Suppressor macrophage treated with lipopolysaccharide for 4 hours (primary cell): ENCODE results near the gene TTC9B.
"Not testable (repeated sequence)": the region's sequence is repeated elsewhere in the genome, so short reads cannot be mapped to it uniquely, and the experiment has no call there.

Experiments used
- DNase-seq: peaks from one replicate; pipeline ENCODE4 v3.0.0-alpha.2; 2020

Gene TTC9B

GRCh38 chr19:40232479-40232878, 14.3 kb upstream of the TTC9B start:
- no peak for DNase-seq

DNA sequence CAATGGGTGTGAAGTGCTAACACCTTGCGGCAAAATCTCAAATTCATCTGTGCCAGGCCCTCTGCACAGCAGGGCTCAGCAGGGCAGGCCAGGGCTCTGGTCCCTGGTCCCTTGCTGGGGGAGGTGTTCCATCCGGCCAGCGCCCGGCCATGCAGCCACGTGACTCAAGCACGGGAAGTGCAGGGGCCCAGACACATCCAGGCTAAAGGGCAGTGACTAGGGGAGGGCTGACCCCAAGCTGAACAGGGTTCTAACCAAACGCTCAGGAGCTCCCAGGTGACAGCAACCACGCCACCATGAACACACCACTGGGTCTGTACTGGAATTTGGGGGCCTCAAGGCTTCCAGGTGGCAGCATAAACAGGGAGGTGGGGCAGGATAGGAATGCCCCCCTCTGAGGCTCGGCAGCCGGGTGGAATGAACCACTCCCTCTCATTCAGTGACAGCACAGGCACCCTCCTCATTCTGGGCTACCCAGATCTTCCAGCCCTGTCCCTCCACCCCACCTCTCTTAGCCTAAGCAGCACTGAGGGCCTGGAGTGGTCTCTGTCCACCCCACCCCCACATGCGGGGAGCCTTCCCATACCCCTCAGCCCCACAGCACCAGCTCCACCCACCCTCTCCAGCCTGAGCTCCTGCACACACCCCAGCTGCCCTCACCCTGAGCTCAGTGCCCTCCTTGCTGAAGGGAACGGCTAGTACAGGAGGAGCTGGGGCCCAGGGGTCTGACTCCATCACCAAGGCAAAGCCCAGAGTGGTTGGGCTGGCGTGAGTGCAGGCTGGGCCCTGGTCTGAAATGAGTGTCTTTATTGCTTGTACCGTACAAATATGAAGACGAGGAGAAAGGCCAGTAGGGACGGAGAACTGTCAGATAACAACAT, 13.6 kb upstream of the TTC9B start:
- no peak for DNase-seq

DNA sequence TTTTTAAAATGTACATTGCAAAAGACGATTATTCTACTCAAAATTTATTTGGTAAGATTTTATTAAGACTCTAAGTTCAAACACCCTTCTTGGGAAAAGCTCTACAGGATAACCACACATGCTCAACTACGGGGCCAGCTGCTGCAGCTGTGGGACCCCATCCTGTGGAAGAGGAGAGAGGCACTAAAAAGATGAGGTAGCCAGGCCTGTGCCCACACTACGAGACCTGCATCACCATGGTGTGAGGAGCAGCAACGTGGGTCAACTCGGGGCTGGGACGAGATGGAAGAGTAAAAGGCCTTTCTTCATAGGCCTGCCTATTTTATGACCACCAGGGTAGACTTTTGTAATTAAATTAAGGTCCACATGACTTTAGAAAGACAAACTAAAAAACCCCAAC, 12.9 kb upstream of the TTC9B start:
- no peak for DNase-seq

GRCh38 chr19:40229926-40230417, 11.8 kb upstream of the TTC9B start:
- DNase-seq, result no peak

DNA sequence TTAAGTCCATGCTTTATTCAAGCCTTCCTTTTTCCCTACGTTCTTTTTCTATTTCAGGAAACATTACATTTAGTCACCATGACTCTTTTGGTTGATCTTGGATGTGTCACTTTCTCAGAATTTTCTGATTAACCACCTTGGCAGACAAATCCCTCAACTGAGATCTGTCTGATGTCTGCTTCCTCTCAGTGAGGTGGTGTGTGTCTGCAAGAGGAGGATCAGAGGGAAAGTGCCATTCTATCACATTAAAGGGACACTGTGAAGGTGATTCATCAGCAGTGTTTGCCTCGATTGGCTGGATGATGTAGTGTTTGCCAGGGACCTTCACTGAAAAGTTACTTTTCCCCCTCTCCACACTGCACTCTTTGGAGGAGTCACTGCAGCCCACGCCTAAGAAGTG, 11.3 kb upstream of the TTC9B start:
- no peak for DNase-seq

DNA sequence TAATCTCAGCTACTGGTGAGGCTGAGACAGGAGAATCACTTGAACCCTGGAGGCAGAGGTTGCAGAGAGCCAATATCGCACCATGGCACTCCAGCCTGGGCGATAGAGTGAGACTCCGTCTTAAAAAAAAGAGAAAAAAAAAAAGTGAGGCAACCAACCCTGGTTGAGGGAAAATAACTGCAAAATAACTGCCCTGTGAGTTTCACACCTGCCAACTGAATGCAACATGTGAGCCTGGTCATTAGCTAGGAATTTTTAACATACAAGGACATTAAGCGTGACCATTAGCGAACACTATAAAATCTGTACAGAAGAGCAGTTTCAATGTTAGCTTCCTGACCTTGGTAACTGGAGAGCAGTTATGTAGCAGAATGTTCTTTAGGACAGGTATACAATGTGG, 10.7 kb upstream of the TTC9B start:
- DNase-seq, result no peak

- no peak for DNase-seq
These were observed 10.2 kb upstream of the TTC9B start for GRCh38 chr19:40228346-40228745.

- no peak for DNase-seq
These were observed 7.5 kb upstream of the TTC9B start for GRCh38 chr19:40225440-40226305.

DNA sequence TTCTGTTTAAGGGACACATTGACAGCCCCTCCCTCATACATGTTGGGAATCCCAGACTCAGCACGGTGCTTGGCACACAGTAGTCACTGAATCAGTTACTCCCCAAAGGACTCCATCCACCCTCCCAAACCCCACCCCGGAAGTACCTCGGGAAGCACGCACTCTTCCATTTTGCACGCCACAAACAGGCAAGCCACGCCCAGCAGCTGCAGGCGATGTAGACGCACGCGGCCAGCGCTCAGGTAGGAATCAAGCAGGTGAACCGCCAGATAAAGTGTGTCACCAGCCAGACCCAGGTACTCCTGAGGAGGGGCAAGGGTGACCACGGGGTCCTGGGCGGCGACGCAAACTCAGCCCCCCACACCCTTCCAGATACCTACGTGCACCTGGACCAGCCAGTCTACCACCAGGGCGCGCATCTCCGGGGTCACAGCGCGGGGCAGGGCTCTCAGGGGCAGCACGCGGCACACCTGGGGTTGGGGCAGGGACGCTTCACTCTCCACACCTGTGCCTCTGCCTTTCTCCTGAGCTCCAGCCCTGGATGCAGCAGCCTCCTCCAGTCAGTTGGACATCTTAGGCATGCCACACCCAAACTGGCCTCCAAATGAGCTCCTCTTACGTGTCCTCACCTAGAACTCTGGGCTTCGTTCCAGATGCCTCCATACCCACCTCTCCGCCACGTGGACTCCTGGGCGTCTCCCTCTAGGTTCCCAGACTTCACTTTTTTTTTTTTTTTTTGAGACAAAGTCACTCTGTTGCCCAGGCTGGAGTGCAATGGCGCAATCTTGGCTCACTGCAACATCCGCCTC, 6.4 kb upstream of the TTC9B start:
- DNase-seq, result no peak

DNA sequence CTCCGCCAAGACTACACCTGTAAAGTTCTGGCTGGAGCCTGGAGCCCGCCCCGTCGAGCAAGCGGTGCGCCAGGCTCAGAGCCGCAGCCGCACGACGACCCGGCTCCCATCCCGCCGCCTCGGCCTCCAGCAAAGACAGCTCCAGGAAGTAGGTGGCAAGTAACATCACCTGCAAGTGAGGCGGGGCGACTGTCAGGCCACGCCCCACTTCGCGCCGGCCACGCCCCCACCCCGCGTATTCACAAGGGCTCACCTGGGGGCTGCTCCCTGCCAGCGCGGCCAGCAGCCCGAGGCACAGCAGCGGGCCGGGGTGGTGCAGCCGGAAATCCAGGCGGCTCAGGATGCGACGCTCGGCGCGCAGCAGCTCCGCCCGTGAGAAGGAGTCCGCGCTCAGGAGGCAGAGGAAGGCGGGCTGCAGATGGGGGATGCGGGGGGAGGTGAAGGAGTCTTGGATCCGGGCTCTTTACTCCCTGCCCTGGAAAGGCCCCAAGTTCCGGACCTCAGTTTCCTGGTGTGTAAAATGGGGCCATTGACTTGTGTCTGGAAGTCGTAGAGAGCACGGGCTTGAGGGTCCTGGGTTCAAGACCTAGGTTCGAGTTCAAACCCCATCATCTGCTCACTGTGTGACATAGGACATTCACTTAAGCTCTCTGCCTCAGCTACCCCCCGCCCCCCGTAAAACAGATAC, 5.1 kb upstream of the TTC9B start:
- DNase-seq, result no peak

GRCh38 chr19:40221858-40222619, 3.9 kb upstream of the TTC9B start:
- DNase-seq, result peak; percentile 93

- no peak for DNase-seq
These were observed 2.5 kb upstream of the TTC9B start for GRCh38 chr19:40220674-40221073.

- DNase-seq, result peak; percentile 76
These were observed 1.6 kb upstream of the TTC9B start for GRCh38 chr19:40219721-40220276.

GRCh38 chr19:40219029-40219428, 845 bp upstream of the TTC9B start:
- not testable (repeated sequence) for DNase-seq

- peak; percentile 34 for DNase-seq
These were observed 965 bp downstream of the TTC9B start for GRCh38 chr19:40217027-40217810.

GRCh38 chr19:40216777-40217026, 1.5 kb downstream of the TTC9B start:
- DNase-seq, result no peak

DNA sequence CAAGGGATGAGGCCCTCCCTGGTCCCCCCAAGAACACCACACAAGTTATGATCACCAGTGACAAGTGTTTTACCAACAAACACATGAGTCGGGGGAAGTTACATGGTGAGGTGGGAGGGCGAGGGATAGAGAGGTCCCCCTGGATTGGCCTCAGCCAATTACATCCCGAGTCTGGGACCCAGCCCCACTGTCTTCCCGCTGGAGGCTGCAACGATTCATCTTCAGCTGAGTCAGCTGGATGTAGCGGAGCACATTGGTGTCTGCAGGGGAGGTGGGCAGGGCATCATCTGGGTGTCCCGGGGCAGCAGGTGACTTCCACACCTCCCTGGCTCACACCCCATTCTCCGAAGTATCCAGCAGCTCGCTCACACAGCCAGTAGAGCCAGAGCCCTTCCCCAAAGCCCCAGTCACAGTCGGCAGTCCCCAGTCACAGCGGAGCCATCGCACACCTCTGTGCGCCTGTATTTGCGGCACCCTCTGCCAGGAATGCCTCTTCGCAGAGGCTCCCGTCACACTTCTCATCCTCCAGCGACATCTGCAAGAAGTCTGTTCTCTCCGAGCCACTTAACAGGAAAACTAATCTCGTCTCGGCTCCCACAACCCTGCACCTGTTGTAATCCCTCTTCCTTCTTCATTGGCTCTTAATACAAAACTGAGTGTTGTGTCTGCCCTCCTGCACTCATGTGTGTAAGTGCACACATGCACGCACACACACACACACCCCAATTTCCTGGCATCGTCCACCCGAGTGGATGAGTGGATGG, 2.0 kb downstream of the TTC9B start:
- DNase-seq, result no peak

DNA sequence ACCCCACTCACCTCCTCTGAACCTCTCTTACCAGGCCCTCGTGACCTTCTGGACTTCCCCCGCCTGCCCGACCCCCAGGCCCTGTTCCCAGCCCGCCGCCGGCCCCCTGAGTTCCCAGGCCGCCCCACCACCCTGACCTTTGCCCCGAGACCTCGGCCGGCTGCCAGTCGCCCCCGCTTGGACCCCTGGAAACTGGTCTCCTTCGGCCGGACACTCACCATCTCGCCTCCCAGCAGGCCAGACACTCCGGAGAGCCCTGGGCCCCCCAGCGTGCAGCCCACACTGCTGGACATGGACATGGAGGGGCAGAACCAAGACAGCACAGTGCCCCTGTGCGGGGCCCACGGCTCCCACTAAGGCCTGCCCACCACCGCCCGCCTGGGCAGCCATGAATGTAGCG, 3.2 kb downstream of the TTC9B start:
- DNase-seq, result no peak

DNA sequence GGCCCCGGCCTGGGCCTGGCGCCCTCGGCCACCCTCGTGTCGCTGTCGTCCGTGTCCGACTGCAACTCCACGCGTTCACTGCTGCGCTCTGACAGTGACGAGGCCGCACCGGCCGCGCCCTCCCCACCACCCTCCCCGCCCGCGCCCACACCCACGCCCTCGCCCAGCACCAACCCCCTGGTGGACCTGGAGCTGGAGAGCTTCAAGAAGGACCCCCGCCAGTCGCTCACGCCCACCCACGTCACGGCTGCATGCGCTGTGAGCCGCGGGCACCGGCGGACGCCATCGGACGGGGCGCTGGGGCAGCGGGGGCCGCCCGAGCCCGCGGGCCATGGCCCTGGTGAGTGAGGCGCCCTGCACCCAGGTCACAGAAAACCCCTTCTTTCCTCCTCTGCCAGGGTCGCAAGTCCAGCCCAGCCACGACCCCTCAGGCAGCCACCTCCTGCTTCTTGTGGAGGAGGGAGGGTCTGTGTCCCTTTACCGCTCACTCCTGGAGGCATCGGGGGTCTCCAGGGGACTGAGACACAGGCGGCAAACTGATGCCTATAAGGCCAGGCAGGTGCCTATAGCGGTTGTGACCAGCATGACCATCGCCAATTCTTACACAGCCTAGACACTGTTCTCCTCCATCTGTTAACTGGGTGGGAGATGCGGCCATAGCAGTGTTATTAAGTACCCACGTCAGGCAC, 4.2 kb downstream of the TTC9B start:
- no peak for DNase-seq
